GM18511 (cell line): ENCODE results near the gene KCNMA1.

Source experiments
- ATAC-seq: cut with Tn5 transposase; IDR thresholded peaks from one replicate; pipeline ENCODE4 v1.9.1; 2021; ENCODE audit warnings: mild to moderate bottlenecking, moderate library complexity; ENCODE audit not compliant: unreplicated experiment

The KCNMA1 gene

DNA sequence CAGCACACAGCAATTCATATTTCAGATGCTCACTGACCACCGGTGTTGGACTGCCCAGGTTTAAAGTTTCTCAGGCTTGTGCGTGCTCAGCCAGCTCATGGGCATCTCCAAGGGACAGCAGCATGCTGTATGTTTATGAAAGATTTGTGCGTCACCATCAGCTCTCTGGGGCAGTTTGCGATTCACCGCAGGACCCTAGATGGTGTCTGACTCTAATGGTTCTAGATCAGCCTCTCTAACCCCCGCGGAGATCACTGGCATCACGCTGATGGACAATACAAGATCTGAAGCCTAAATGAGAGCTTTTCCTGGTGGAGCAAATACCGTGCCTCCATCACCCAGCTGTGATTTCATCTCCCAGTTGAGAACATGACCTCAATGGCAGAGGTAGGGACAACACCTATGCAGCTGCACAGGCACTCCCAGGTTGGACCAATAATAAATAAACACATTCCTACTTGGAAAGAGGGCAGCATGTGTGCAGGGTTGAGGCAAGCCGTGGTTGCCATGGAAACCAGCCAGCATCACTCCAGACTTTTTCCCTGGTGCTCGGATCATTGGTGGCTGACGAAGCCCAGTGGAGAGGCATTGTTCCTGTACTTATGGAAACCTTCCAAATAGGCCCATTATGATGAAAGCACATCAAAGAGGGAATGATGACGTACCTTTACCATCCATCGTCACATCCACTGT, 253.6 kb downstream of the KCNMA1 start:
- ATAC-seq: no peak

DNA sequence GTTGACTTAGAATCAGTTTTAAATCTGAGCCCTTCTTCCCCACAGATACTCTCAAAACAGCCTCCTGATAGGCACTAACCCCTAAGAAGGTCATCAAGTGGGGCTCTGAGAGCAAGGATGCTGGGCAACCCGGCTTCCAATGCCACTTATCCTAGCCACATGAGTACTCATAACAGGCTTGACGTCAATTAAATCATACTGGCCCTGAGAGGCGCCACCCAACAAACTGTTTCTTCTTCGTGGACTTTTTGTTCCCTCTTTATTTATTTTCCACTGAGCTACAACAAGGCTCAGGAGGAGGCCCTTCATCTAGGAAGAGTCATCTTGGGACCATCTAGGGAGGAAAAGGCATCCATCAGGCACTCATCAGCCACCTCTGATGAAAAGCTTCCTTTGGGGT, 255.9 kb downstream of the KCNMA1 start:
- ATAC-seq: no peak

DNA sequence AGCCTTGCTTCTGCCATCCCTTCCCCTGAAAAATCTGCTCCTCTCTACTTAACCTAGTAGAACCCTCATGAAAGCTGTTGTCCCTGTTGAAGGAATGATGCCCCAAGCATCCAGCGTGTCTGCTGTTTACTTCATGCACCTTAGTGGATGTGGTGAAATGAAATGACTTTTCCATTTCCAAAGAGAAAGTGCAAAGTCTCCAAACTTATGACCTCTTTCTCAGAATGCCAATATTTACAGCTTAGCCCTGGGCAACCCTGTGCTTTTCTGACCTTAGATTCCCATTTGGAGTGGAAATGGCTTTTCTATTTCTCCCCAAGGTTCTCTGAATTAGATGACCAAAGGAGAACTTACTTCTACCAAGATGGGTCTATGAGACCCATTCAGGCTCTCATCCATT, 256.9 kb downstream of the KCNMA1 start:
- no peak for ATAC-seq

DNA sequence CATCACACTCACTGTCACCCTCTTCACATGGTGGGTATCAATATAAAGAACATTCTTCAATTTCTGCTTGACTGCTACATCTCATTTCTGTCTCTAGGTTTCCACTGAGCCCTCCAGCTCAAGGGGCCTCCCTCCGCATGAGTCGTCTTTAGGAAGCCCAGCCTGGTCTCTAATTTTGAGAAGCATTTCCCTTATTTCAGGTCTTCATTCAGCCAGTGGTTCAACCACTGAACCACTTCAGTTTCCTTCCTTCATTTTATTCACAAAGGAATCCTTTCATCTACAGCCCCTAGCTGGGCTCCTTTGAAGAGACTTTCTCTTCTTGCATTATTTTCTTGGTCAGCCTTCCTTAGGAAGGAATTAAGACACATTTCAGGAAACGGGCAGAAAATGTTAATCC, 257.4 kb downstream of the KCNMA1 start:
- no peak for ATAC-seq

DNA sequence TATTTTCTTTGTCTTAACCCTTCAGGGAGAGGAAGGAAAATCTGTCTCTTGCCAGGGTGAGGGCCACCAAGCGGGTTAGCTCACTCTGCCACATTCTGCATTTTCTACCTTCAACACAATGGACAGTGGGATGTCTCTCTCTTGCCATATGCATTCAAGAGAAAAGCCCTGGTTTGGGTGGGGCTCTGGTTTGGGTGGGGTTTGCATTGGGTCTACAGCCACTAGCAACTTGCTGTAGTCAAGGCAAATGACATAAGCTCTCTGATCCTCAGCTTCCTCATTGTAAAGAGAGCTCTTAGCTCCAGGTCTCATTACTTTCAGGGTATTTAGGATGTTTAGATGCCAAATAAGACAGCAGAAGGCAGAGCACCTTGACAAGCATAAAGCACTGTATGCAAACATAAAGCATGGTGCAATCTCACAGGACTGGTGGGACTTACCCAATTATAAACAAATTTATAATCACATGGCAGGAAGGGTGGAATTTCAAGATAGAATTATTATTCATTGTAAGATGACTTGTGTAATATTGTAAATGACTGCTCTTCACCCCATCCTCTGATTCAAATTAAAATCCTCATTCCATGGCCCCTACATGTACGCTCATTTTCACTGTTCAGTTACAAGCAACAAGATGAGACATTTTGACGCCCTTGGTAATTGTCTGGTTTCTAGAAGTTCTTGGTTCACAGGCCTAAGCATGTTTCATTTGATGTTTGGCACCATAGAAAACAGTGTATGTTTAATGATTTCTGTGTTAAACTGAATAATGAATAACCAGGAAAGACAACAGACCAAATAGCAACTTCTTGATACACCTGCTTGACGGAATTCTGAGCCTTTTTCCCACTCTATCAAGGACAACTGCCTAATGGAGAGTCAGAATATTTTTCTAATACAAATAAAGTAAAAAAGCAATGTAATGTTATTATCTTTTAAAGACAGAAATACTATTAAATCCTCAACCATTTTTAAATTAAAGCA, 258.9 kb downstream of the KCNMA1 start:
- no peak for ATAC-seq

DNA sequence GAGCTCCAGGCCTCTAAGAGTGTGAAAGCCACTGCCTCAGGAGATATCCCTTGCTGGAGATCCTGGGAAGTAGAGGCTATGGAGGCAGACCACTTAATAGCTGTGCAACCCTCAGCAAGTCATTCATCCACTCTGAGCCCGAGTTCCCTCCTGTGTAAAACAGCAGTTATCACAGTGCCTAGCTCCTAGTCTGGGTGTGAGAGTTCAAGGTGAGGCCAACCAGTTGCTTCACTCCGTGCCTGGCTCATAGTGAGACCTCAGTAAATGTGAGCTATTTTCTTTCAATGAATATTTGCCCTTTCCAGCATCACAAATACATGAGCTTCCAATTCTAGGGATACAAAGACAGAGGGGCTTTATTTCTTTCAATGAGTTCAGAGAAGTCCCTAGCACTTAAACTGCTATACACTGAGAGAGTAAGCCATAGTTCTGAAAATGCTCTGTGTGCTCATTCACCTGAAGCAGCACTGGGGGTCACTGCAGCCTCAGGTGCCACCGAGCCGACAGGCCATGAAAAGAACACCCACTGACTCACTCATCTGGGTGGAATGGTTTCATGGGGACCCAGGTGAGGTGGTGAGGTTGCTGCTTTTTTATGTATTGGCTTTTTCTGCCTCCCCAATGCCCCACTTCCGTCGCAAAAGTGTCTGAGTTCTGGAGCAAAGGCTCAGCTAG, 259.8 kb downstream of the KCNMA1 start:
- ATAC-seq: no peak

DNA sequence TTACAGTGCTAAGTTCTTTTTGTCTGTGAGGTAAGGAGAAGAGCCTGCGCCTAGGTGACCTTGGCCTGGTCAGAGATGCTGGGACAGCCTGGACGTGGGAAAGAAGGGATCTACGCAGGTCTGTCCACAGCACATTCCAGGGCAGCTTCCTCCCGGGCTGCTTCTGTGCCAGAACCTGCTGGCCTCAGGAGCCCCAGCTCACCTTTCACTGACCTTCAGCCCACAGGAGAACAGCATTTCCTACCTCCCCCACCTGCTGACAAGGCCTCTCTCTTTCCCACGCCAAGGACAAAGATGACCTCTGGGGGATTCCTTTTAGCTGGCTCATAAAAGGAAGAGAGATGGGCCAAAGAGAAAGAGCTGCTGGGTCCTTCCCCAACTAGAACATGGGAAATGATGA, 260.6 kb downstream of the KCNMA1 start:
- no peak for ATAC-seq

DNA sequence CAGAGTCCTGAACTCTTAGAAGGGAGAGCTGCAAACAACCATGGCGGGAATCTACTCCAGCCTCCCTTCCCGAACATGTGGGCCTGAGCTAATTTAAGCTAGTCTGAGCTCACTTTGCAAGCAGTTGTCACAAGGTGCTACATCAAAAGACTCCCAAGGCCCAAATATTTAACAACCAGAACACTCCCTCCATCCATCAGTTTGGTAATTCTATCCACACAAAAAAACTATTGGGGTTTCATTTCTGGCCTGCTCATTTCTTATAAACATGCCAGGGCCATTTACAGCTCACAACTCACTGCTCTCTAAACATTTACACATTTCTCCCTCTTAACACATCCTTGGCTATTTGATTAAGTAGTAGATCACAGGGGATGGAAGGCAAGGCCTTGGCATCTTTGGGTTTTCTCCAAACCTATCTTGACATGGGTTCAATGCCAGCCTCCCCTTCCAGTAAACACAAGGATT, 263.4 kb downstream of the KCNMA1 start:
- no peak for ATAC-seq

DNA sequence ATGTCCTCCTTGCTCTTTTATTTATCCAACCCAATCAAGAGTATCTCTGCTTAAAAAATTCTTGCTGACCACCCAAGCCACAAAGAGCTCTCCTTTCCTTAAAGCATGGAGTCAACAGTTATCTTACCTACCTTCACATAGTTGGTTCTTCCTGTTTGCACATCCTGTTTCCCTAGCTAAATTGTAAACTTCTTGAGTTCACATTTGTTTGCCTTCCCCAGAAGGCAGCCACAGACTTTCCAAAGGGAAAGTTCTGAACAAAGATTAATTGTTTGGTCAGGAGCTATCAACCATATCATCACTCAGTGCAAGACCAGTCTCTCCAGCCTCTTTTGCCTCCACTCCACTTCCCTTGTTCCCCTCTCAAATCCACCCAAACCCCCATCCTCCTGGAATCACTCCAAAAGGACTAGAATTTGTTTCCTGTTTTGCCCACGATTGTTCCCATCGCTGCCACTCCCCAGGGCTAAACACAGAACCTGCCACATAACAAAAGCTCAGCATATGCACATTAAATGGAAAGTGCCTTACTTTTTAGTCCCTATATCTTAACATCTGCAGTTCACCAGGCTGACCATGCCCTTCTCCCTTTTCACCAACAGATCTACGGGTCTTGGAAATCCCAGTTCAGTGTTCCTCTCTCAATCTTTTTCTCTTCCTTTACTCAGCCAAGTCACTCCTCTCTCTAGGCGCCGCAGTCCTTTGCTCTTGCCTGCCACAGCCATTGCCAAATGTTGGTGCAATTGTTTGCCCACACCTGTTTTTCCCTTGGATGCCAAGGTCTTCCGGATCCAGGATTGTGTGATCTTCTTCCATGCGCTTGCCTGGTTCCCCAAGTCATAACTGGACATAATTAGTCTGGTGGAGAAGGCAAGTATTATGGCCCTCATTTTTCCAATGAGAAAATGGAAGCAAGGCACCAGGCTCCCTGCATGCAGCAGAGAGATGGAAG, 265.5 kb downstream of the KCNMA1 start:
- ATAC-seq: no peak

DNA sequence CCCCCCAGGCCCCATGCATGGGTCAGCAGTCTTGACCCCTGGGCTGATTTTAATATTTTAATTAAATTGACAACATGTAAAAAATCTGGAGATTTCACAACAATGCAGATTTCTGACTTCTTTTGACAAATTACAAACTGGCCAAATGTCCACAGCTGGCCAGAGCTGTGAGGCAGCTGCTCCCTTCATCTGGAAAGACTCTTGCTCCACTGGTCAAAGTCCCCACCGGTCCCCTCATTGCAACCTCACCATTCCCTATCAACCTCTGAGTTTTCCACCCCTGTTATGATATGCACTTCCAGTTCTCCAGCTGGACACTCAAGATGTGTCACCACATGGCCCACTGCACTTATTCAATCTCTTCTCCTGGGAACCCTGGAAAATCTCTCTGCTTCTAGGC, 266.2 kb downstream of the KCNMA1 start:
- no peak for ATAC-seq

DNA sequence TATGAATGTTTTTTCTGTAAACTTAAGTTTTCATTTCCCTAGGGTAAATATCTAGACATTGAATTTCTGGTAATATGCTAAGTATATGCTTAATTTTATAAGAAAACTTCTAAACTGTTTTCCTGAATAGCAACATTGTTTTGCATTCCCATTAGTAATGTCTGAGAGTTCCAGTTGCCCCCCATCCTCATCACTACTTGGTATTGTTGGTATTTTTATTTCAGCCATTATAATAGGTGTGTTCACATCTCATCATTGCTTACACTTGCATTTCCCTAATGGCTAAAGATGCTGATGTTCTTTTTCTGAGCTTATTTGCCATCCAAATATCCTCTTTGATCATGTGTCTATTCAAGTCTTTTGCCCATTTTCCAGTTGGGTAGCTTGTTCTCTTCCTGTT, 269.6 kb downstream of the KCNMA1 start:
- ATAC-seq: no peak

DNA sequence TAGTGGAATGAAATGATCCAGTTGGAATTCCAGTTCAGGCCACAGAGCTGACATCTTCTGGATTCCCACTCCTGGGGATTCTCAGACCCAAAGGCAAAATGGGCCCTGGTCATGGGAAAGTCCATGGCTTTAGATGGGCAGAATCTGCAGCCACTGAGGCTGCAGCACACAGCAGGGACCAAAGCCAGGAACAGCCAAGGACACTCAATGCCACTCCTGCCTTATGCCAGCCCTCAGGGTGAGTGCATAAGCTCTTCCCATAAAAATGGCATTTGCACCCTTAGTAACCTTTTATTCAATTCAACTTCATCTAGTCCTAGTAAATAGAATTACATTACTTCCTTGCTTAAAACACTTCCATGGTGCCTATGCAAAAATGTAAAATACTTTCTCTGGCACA, 274.4 kb downstream of the KCNMA1 start:
- ATAC-seq: no peak

DNA sequence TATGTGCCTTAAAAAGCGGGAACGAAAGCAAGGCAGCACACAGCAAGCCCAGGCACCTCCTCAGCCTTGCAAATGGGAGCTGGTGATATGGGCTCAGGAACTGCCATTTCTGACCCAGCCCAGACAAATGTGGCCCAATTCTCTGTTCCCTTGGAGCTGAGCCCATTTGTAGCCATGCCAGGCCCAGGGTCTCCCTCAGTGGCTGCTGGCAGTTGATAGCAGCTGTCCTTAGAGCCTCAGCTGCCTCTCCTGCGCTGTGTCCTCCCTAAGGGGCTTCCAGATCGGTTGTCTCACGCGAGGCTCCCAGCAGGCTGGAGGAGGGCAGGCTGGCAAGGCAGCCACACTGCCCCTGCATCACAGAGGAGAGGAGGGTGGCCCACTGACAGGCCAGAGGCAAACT, 275.8 kb downstream of the KCNMA1 start:
- ATAC-seq: no peak

DNA sequence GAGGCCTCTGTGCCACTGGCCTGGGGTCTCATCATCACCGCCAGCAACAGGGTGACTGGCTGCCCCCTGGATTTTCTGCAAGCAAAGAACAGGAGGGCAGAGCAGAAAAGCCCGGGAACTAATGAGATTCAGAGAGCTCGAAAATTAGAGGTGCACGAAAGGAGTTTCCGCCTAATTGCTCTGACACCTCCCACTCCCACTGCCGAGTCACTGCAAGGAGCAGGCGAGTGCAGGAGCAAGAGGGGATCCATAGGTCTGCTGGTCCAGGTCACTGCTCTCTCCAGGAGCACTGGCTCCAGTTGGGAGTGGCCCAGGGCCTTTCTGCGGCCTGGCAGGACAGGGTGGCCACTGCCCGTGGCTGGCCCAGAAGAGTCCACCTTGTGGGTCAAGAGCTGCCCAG, 276.2 kb downstream of the KCNMA1 start:
- no peak for ATAC-seq

DNA sequence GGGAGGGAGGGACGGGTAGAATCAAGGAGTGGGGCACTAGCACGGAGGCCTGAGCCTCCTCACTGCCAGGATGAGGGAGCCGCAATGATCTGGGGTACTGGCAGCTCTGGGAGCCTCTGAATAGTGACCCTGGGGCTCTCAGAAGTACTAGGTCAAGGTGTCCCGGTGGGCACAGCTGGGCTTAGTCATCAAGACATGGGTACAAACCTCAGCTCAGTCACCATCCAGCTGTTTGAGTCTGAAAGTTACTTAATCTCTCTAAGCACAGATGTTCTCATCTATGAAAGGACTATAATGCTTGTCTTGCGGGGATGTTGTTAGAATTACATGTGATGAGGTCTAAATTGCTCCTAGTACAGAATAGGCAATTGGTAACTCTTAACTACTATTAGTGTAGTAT, 276.8 kb downstream of the KCNMA1 start:
- no peak for ATAC-seq

DNA sequence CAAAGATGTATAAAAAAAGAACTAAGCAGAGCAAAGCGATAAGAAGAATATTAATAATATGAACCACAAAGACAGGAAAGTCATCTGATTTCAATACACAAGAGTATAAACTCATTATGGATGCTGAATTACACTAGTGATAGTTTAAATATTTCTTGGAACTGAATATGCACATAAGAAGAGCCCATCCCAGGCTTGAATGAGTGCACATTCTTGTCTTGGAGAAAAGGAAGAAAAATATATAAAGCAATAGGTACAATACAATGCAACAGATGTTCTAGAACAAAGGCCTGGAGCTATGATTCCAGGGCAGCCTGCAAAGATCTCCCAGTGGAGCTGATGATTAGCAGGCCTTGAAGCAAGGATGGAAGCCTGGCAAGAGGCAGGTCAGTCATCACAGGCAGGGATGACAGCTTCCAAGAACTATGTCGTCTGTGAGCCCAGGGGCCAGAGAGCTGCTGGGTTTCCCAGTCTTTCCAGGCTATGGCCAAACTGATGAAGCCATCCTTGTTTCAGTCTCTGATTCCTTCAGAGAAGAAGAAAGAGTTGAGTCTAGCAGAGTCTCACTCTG, 277.6 kb downstream of the KCNMA1 start:
- ATAC-seq: no peak

DNA sequence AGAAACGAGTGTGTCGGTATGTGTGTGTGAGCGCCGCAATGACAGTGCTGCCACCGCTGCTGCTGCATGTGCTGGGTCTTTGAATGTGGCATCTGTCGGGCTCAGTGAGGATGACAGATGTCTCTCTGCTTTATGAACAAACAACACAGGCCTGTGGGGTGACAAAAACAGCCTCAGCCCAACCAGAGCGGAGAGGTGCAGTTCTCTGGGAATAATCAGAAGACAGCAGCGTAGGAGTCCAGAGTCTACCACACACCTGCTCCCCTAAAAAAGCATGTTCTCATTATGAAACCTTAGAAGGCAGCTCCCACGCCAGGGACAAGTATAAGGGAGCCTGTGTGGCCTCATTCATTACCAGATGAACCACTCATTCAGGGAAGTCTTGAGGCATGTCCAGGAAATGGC, 278.3 kb downstream of the KCNMA1 start:
- ATAC-seq: no peak

DNA sequence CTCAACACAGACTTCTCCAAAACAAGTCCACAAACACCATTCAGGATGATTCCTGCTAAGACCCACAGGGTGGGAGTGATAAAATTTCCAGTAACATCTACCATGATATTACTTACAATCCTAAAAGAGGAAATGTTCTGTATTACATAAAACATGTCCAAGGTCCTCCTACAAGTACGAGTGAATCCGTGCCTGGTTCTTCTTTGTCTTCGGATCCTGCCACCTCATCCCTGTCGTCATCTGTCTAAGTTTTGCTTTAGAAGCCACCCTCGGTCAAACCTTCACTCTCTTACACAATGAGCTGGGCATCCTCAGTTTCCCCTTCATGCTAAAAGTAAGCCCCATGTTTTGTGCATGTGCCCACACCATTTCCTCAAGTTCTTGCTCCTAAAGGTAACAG, 279.0 kb downstream of the KCNMA1 start:
- no peak for ATAC-seq

DNA sequence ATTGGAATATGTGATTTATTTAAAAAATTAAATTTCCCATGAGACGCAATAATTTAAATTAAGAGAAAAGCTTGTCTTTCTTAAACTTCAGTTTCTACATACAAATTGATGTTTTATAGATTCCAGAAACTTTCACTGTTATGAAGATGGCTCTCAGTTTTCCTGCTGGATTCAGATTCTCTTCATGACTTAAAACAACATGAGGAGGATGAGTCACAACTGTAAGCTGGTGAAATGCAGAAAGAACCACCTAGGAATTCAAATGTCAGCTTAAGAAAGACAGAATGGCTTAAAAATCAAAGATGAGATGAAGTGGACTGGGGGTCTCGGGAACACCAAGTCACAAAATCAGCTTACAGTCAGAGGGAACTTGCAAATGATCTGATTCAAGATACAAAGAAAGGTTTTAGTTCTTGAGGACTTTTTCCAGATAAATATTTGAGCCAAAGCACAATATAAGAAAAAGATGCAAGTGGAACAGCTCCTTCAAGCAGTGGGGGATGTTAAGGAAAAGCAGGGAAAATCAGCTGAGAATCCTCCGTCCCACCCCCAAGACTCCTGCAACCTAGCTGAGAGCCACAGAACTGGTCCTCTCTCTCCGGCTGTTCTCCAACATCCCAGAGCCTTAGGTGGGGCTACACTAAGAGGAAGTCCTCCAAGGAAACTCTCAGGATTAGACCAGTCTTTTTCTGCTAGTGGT, 279.8 kb downstream of the KCNMA1 start:
- ATAC-seq: no peak

DNA sequence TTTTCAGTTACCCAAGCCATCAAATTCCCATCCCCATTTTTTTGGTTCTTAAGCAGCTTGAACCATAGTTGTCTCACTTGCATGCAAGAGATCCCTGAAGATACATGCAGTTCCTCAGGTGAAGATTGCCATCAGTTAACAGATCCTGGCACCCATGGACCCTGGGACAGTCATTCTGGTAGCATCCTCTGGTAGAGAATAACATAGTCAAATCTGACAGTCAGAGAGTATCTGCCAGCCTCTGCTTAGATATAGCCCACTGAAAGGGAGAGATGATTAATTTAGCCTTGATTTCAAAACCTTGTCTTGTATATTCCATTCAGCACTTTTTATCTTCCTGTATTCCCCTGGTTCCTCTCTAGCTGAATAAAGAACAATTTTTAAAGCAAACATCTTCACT, 280.4 kb downstream of the KCNMA1 start:
- ATAC-seq: no peak
